ENCODE data around the gene SECTM1. TPM values are rescaled to one million over a fixed set of nuclear protein-coding genes. Genes with fewer than 3 reads are reported as not detected.

The SECTM1 gene
- total and polyA plus RNA-seq, 2 experiments from 2014 or later: 0.21 to 1.3 TPM

GRCh38 chr17:82291582-82292250 is 41.9 kb downstream of the SECTM1 start:
- peaks cover 17% of the 10 kb centered on the region for H3F3A ChIP-seq (replicated peaks; ENCODE audit: low read depth)
- H3K27me3 Mint-ChIP-seq (ENCODE audit: insufficient read depth, low read depth, poor library complexity): peaks cover 8% of the 10 kb centered on the region
- DNase-seq (ENCODE audit: low spot score) (no peak), ATAC-seq (no peak)
- H3K4me1 Mint-ChIP-seq: peaks cover 16% of the 10 kb centered on the region
- H3K36me3 ChIP-seq (ENCODE audit: insufficient read depth): no peaks in the 10 kb centered on the region
- 0 out of 2 replicates have a peak, but pooled peaks cover 3% of the 10 kb centered on the region for H3K79me2 ChIP-seq (replicated peaks; ENCODE audit: insufficient read depth)
- no peak overlapping the region for H3K27ac Mint-ChIP-seq
- no peaks in the 10 kb centered on the region for H3K9me2 ChIP-seq (ENCODE audit: insufficient read depth)
- H3K4me2 ChIP-seq: peak overlapping the region; percentile 83
- no peaks in the 10 kb centered on the region; the same call in 2 of the 3 replicates for H3K9me3 Mint-ChIP-seq
- peaks cover 4% of the 10 kb centered on the region; the same call in 1 of the 2 replicates for H3K27me3 ChIP-seq (ENCODE audit: insufficient read depth)
- TF ChIP-seq ZNF114 (CRISPR knock-in tag; IDR thresholded peaks at IDR 0.05) (no peak), EZH2 (IDR thresholded peaks at IDR 0.05; ENCODE audit: low read depth, unreplicated experiment) (no peak), ZNF462 (CRISPR knock-in tag; IDR thresholded peaks at IDR 0.05) (no peak), REST (IDR thresholded peaks at IDR 0.05; ENCODE audit: unreplicated experiment) (no peak), CTCF (conservative IDR thresholded peaks at IDR 0.05; ENCODE audit: low read depth in 2 of 2) (no peak), EZH2phosphoT487 (IDR thresholded peaks at IDR 0.05; ENCODE audit: unreplicated experiment) (no peak), POLR2AphosphoS5 (IDR thresholded peaks at IDR 0.05; ENCODE audit: low read depth) (no peak), ZNF331 (CRISPR knock-in tag; IDR thresholded peaks at IDR 0.05; ENCODE audit: low read depth) (no peak), NANOG (IDR thresholded peaks at IDR 0.05; ENCODE audit: borderline replicate concordance) (no peak), CREB1 (CRISPR knock-in tag; IDR thresholded peaks at IDR 0.05; ENCODE audit: low read depth) (no peak), STAT1 (IDR thresholded peaks at IDR 0.05; ENCODE audit: unreplicated experiment) (no peak), JUNB (IDR thresholded peaks at IDR 0.05; ENCODE audit: unreplicated experiment) (no peak), ETS1 (IDR thresholded peaks at IDR 0.05) (no peak)
- H4K20me1 ChIP-seq (replicated peaks; ENCODE audit: insufficient read depth): no peaks in the 10 kb centered on the region
- H3K4me1 ChIP-seq (ENCODE audit: insufficient read depth): peaks cover 8% of the 10 kb centered on the region; the same call in 1 of the 2 replicates
- no peaks in the 10 kb centered on the region; the same call in 2 of the 3 replicates for H3K36me3 Mint-ChIP-seq (ENCODE audit: low read depth)
- peak overlapping the region; percentile 67 for H3K4me3 Mint-ChIP-seq
- H2AFZ ChIP-seq: peak overlapping the region; percentile 76; the same call in 1 of the 2 replicates
- H3K27ac ChIP-seq (ENCODE audit: low read depth): peak overlapping the region; percentile 87
- H3K4me3 ChIP-seq: peak overlapping the region; percentile 77
